Gastrocnemius medialis (tissue), 4 donors: ENCODE measurements around the gene ZNF480.

Source experiments
- POLR2A ChIP-seq, 2 donors: fragments of 450-650 bp; IDR thresholded peaks; one replicate each; pipeline ENCODE4 v1.6.1; 2017; ENCODE audit warnings: antibody characterized with exemption in 2 of 2, mild to moderate bottlenecking in 2 of 2, moderate library complexity in 2 of 2
- TF ChIP-seq, protein P1 (sequence below), 5 experiments: fragments of 450-650 bp in 3 of 5; fragments of 200-600 bp in 2 of 5; sonication (generic) in 2 of 5; IDR thresholded peaks in 4 of 5; conservative IDR thresholded peaks in 1 of 5; 1 replicate in 4 of 5; 2 replicates in 1 of 5; pipeline ENCODE4 v1.5.1; 2016 to 2019; ENCODE audit warnings: antibody characterized with exemption in 5 of 5, mild to moderate bottlenecking in 3 of 5, moderate library complexity in 3 of 5

DNA sequence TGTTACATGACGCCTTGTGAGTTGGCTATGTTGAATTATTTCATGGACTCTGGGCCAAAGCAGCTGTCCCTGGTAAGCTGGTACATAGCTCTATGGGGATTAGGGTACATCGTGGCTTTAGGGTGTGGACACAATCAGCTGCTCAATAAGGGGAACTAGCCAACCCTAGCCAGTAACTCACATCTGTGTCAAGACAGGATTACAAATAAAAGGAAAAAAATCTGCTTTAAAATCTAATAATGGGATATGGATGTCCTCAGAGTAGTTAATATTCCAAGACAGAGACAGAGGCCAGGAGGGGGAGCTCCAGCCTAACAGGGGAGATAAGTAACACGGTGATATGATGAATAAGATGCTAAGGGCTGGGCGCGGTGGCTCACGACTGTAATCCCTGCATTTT lies 48.7 kb upstream of the ZNF480 start:
- TF ChIP-seq, protein P1, sequence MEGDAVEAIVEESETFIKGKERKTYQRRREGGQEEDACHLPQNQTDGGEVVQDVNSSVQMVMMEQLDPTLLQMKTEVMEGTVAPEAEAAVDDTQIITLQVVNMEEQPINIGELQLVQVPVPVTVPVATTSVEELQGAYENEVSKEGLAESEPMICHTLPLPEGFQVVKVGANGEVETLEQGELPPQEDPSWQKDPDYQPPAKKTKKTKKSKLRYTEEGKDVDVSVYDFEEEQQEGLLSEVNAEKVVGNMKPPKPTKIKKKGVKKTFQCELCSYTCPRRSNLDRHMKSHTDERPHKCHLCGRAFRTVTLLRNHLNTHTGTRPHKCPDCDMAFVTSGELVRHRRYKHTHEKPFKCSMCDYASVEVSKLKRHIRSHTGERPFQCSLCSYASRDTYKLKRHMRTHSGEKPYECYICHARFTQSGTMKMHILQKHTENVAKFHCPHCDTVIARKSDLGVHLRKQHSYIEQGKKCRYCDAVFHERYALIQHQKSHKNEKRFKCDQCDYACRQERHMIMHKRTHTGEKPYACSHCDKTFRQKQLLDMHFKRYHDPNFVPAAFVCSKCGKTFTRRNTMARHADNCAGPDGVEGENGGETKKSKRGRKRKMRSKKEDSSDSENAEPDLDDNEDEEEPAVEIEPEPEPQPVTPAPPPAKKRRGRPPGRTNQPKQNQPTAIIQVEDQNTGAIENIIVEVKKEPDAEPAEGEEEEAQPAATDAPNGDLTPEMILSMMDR (IDR thresholded peaks at IDR 0.05 in 4 of 5, conservative IDR thresholded peaks at IDR 0.05 in 1 of 5) = peak; percentile 21 to 66 (median 52)
- no peak for TF ChIP-seq POLR2A (IDR thresholded peaks at IDR 0.05)
